ENCODE results near the gene TMEM135.

Gene TMEM135

DNA sequence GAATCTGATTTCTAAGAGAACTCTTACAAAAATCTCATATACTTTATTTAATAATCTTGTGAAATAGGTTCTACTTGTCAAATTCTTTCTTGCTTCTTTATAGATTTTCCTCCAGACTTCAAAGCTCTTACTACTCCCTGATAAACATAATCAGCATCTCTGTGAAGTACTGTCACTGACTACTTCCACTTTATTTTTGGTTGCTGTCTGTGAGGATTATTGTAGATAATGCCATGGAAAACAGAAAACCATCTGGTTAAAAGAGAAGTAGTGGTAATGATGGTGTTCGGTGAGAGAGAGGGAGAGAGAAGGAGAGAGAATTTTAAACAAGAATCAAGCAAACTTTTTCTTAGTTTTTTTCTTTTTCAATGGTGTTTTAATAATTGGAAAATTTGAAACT is 152.3 kb downstream of the TMEM135 start:
- H3K36me3 ChIP-seq (ENCODE audit: insufficient read depth, low read length): no peaks in the 10 kb centered on the region
- no peaks in the 10 kb centered on the region for H3K4me1 ChIP-seq (ENCODE audit: insufficient read depth, low read length)
- no peak overlapping the region for H3K9ac ChIP-seq (ENCODE audit: low read depth, low read length)
- no peaks in the 10 kb centered on the region for H3K9me3 ChIP-seq (ENCODE audit: control insufficient read depth, insufficient read depth, low read length)

DNA sequence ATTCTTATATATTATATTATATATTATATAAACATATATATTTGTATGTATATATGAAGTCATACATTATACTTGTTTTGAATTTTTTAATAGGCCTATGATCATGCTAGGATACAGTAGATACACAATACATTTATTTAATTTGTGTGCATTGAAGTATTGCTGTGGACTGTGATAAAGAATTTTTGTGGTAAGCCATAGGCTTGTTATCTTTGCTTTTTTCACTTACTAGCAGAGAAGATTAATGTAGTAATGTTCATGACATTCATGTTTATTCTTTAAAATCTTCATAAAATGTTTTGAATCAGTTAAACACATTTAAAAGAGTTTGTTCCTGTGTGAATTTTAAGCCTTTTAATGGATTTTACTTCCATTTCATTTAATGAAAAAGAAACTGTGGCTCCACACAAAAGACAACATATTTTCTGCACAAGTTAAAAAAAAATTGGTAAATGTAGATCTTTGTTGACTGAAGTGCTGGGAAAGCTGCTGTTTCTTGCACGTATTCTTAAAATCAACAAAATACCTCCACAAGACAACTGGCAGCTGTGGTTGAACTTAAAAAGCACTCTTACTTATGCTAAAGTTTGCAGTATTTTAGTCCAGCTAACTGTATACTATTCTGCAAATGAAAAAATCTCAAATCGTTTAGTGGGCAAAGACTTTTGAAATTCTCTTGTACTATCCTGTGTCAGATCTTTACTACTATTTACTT is 156.2 kb downstream of the TMEM135 start:
- no peaks in the 10 kb centered on the region for H3K4me1 ChIP-seq (ENCODE audit: insufficient read depth, low read length)
- H3K9ac ChIP-seq (ENCODE audit: low read depth, low read length): no peak overlapping the region
- no peaks in the 10 kb centered on the region for H3K36me3 ChIP-seq (ENCODE audit: insufficient read depth, low read length)
- no peaks in the 10 kb centered on the region for H3K9me3 ChIP-seq (ENCODE audit: control insufficient read depth, insufficient read depth, low read length)

DNA sequence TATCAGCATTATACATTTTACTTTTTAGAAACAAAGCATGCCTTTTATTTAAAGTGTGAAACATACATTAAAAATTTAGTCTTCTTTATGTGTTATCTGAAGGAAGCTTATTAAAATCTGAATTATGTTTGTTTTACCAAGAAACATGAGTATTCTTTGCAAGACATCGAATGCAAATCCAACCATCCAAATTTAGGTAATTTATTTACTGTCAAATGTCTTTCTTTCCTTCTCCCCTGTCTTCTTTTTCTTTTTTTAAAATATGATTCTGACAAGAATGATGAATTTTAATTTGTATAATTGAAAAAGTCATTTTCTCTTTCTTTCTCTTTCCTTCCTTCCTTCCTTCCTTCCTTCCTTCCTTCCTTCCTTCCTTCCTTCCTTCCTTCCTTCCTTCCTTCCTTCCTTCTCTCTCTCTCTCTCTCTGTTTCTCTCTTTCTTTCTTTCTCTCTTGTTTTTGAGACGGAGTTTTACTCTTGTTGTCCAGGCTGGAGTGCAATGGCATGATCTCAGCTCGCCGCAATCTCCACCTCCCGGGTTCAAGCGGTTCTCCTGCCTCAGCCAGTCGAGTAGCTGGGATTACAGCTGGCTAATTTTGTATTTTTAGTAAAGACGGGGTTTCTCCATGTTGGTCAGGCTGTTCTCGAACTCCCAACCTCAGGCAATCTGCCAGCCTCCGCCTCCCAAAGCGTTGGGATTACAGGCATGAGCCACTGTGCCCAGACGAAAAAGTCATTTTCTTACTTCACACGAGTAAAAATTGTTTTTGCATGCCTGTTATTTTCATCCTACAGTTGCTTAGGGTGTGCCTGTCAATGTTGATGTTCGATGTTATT is 157.5 kb downstream of the TMEM135 start:
- Histone ChIP-seq H3K9ac (ENCODE audit: low read depth, low read length) (no peak overlapping the region), H3K36me3 (ENCODE audit: insufficient read depth, low read length) (no peaks in the 10 kb centered on the region), H3K4me1 (ENCODE audit: insufficient read depth, low read length) (no peaks in the 10 kb centered on the region), H3K9me3 (ENCODE audit: control insufficient read depth, insufficient read depth, low read length) (no peaks in the 10 kb centered on the region)

DNA sequence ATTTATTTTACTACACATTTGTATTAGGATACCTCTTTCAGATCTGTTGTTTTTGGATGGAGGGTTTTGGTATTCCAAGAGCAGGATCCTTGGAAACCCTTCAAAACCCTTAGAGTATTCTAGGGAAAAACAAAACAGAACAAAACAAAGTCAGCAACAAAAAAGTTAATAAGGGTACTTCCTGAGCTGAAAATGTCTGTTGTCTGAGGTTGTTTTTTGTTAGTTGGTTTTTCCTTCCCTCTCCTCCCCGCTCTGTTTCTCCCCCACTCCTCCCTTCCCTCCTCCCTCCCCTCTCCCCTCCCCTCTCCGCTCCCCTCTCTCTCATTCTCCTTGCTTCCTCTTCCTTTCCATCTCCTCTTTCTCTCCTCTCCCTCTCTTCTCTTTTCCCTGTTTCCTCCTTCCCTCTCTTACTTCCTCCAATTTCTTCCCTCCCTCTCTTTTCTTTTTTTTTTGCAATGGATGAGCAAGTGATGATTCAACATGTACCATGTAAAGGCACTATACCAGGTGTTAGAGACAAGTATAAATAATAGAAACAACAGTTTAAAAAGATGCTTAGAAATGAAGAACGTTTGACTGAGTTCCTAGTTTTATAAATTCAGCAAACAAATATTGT is 160.6 kb downstream of the TMEM135 start:
- H3K9ac ChIP-seq (ENCODE audit: low read depth, low read length): no peak overlapping the region
- H3K4me1 ChIP-seq (ENCODE audit: insufficient read depth, low read length): no peaks in the 10 kb centered on the region
- no peaks in the 10 kb centered on the region for H3K36me3 ChIP-seq (ENCODE audit: insufficient read depth, low read length)
- H3K9me3 ChIP-seq (ENCODE audit: control insufficient read depth, insufficient read depth, low read length): no peaks in the 10 kb centered on the region

DNA sequence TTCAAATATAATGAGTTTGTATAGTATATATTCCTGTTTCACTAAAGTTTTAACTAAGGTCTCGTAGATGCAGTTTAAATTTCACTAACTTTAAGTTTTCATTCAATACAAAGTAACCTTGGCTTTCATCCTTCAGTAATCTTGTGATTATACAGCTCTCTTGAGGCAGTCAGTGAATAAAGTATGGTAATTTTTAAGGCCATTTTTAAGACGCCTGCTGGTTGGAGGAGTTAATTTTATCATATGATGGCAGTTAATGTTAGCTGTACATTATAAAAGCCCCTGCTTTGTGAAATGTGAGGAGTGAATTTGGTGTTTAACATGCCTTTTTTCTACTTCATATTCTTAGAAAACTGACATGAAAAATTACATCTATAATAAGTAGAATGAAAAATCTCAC is 163.6 kb downstream of the TMEM135 start:
- Histone ChIP-seq H3K9me3 (ENCODE audit: control insufficient read depth, insufficient read depth, low read length) (no peaks in the 10 kb centered on the region), H3K36me3 (ENCODE audit: insufficient read depth, low read length) (no peaks in the 10 kb centered on the region), H3K9ac (ENCODE audit: low read depth, low read length) (no peak overlapping the region), H3K4me1 (ENCODE audit: insufficient read depth, low read length) (no peaks in the 10 kb centered on the region)

DNA sequence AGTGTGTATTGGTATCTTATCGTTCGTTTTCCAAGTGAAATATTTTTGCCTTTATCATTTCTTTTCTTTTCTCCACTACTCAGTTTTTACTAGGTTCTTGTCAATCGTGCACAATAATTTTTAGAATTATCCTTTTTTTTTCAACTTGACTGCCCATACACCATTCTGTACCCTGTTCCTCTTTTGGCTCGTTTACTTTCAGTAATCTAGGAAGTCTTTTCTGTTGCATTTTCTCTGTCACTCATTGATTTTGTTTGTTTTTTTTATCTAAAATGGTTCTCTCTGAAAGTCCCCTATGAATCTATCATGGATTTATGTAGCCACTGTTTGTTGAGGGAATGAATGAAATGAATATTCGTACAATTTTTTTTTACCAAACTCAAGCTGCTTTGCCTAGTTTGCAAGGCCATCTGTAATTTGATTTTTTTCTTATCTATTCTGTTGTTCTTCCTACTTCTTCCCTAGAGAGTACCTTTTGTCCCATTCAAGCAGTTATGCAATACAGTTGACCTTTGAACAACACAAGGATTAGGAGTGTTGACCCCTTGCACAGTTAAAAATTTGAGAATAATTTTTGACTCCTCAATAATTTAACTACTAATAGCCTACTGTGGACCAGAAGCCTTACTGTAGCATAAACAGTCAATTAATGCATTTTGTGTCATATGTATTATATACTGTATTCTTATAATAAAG is 166.3 kb downstream of the TMEM135 start:
- Histone ChIP-seq H3K4me1 (ENCODE audit: insufficient read depth, low read length) (no peaks in the 10 kb centered on the region), H3K9me3 (ENCODE audit: control insufficient read depth, insufficient read depth, low read length) (no peaks in the 10 kb centered on the region), H3K36me3 (ENCODE audit: insufficient read depth, low read length) (no peaks in the 10 kb centered on the region), H3K9ac (ENCODE audit: low read depth, low read length) (no peak overlapping the region)

DNA sequence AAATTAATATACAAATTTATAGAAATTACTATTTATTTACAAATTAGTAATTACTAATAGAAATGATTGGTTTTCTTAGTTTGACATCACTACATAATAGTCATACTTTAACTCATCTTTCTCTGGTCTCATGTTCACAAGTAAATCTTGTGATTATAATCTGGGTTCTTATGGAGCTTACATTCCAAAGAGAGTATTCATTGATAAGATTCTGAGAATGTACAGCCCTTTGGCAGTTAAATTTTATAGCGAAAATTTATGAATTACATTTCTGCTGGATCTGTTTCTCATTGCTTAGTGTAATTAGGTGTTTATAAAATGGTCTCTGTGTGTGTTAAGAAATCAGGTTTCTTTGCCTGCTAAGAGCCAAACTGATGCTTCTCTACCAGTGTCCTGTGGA is 175.2 kb downstream of the TMEM135 start:
- H3K36me3 ChIP-seq (ENCODE audit: insufficient read depth, low read length): no peaks in the 10 kb centered on the region
- H3K4me1 ChIP-seq (ENCODE audit: insufficient read depth, low read length): no peaks in the 10 kb centered on the region
- H3K9me3 ChIP-seq (ENCODE audit: control insufficient read depth, insufficient read depth, low read length): no peaks in the 10 kb centered on the region
- H3K9ac ChIP-seq (ENCODE audit: low read depth, low read length): no peak overlapping the region

DNA sequence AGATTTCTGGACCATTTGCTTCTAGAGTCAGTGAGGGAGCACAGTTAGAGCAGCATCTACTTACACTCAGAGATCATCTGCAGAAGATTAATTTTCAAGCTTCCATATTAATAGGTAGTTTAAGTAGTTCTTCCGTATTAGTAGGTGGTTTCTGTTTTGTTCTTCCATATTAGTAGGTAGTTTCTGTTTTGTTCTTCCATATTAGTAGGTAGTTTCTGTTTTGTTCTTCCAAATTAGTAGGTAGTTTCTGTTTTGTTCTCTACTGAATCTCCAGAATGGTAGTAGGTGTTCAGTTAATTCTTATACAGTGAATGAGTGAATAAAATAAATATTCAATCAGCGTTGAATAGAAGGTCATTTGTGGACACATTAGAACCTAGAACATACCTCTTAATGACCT is 175.7 kb downstream of the TMEM135 start:
- H3K4me1 ChIP-seq (ENCODE audit: insufficient read depth, low read length): no peaks in the 10 kb centered on the region
- no peak overlapping the region for H3K9ac ChIP-seq (ENCODE audit: low read depth, low read length)
- no peaks in the 10 kb centered on the region for H3K9me3 ChIP-seq (ENCODE audit: control insufficient read depth, insufficient read depth, low read length)
- H3K36me3 ChIP-seq (ENCODE audit: insufficient read depth, low read length): no peaks in the 10 kb centered on the region

DNA sequence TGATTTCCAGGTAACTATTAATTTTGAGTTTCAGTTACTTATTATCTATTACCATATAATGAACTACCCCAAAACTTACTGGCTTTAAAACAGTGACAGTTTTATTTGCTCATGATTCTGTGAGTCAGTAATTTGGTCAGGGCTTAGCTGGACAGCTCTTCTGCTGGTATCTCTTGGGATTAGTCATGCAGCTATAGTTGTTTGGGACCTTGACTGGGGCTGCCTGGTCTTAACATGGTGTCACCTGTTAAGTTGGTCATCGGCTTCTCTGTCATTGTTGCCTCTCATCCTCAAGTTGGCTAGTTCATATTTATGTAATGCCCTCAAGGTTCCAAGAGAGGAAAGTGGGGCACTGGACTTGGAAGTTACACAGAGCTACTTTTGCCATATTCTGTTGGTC is 177.5 kb downstream of the TMEM135 start:
- Histone ChIP-seq H3K9ac (ENCODE audit: low read depth, low read length) (no peak overlapping the region), H3K9me3 (ENCODE audit: control insufficient read depth, insufficient read depth, low read length) (no peaks in the 10 kb centered on the region), H3K36me3 (ENCODE audit: insufficient read depth, low read length) (no peaks in the 10 kb centered on the region), H3K4me1 (ENCODE audit: insufficient read depth, low read length) (no peaks in the 10 kb centered on the region)

DNA sequence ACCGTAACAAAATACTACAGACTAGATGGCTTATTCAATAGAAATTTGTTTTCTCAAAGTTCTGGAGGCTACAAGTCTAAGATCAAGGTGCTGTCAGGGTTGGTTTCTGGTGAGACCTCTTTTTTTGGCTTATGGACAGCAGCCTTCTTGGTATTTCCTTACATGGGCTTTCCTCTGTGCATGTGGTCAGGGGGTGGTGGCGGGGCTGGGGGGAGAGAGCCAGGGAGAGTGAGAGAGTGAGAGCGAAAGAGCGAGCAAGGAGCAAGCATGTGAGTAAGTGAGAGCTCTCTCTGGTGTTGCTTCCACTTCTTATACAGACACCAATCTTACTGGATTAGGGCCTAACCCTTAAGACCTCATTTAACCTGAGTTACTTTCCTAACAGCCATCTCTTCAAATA is 181.5 kb downstream of the TMEM135 start:
- H3K4me1 ChIP-seq (ENCODE audit: insufficient read depth, low read length): no peaks in the 10 kb centered on the region
- no peak overlapping the region for H3K9ac ChIP-seq (ENCODE audit: low read depth, low read length)
- H3K36me3 ChIP-seq (ENCODE audit: insufficient read depth, low read length): no peaks in the 10 kb centered on the region
- H3K9me3 ChIP-seq (ENCODE audit: control insufficient read depth, insufficient read depth, low read length): no peaks in the 10 kb centered on the region

DNA sequence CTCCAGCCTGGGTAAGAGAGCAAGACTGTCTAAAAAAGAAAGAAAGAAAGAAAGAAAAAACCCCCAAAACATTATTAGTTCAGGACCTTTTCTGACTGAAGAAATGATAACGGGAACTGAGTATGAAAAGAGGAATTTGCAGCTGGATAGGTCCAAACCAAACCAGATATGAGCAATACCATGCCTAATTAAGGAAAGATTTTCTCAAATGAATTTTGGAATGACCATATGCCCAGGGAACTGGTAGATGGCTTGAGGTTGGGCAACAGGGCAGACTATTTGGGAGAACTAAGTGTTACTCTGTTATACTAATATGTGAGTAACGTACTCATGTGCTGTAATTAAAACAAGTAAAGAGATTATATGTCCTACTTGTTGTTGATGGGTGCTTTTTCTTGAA is 186.1 kb downstream of the TMEM135 start:
- Histone ChIP-seq H3K4me1 (ENCODE audit: insufficient read depth, low read length) (no peaks in the 10 kb centered on the region), H3K9me3 (ENCODE audit: control insufficient read depth, insufficient read depth, low read length) (no peaks in the 10 kb centered on the region), H3K36me3 (ENCODE audit: insufficient read depth, low read length) (no peaks in the 10 kb centered on the region), H3K9ac (ENCODE audit: low read depth, low read length) (no peak overlapping the region)

DNA sequence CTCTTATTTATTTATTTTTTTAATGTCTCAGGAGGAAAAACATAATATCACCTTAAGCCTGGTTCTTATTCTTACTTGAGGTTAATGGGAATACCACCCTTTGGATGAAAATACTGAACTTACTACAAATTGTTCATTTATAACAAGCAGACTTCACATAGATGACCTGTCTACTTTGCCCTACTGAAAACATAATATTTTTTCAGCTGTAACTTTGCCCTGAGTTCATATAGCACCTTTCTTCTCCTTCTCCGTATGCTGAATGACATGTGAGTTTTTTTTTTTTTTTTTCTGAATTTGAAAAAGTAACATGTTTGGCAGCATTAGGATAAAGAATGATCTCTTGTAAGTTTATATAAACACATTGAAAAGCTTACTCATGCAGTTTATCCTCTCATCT is 186.8 kb downstream of the TMEM135 start:
- H3K36me3 ChIP-seq (ENCODE audit: insufficient read depth, low read length): no peaks in the 10 kb centered on the region
- no peak overlapping the region for H3K9ac ChIP-seq (ENCODE audit: low read depth, low read length)
- H3K4me1 ChIP-seq (ENCODE audit: insufficient read depth, low read length): no peaks in the 10 kb centered on the region
- no peaks in the 10 kb centered on the region for H3K9me3 ChIP-seq (ENCODE audit: control insufficient read depth, insufficient read depth, low read length)

DNA sequence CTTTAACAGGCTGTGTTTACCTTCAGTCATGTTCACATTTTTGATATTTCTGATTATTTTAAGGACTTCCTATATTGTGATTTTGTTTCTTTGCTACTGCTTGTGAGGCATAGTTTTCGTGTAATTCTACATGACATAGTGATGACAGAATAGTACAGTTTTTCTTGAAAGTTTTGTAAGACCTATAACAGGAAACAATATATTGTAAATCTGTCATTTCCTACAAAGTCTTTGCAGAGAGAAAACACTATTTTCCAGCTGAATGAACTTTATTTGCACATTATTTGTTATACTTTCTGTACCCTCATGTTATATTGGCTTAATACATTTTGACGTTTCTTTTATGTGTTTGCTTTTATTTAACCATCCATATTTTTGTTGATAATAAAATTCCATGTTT is 191.1 kb downstream of the TMEM135 start:
- H3K9me3 ChIP-seq (ENCODE audit: control insufficient read depth, insufficient read depth, low read length): no peaks in the 10 kb centered on the region
- no peaks in the 10 kb centered on the region for H3K36me3 ChIP-seq (ENCODE audit: insufficient read depth, low read length)
- H3K4me1 ChIP-seq (ENCODE audit: insufficient read depth, low read length): no peaks in the 10 kb centered on the region
- H3K9ac ChIP-seq (ENCODE audit: low read depth, low read length): no peak overlapping the region

DNA sequence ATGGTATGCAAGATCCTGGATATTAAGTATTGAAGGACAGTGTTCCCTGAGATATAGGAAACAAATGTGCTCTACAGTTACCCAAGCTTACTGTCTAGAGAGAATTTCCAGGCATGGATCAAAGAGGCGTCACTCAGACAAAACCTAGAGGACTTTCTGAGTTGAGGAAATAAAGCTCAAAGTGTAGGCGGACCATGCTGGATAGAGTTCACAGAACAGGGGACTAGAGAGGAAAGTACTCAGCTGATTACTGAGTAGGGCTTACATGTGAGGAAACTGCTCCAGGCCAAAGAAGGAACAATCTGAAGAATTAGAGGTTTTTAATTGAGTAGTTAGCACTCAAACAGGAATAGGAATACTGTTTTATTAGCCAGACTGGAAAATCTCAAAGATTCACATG is 193.3 kb downstream of the TMEM135 start:
- Histone ChIP-seq H3K9ac (ENCODE audit: low read depth, low read length) (no peak overlapping the region), H3K36me3 (ENCODE audit: insufficient read depth, low read length) (no peaks in the 10 kb centered on the region), H3K4me1 (ENCODE audit: insufficient read depth, low read length) (no peaks in the 10 kb centered on the region), H3K9me3 (ENCODE audit: control insufficient read depth, insufficient read depth, low read length) (no peaks in the 10 kb centered on the region)
